GM23338 (cell line): ENCODE measurements around the gene RASGRP3. TPM values are rescaled to one million over a fixed set of nuclear protein-coding genes. Genes with fewer than 3 reads are reported as not detected.
A peak's percentile ranks its signal among the peaks of the same experiment; 100 is the strongest.

Experiments used
- ATAC-seq: fragments of 200-7000 bp; cut with Tn5 transposase; 3 replicates; pipeline ENCODE4 v1.9.1; 2020
- DNase-seq: peaks from one replicate; pipeline ENCODE4 v3.0.0-alpha.2; 2015; ENCODE audit warnings: low spot score
- H2AFZ ChIP-seq: fragments of 200-600 bp; sonication (generic); 2 replicates; pipeline ENCODE4 v1.8.0; 2016; ENCODE audit warnings: antibody characterized with exemption, mild to moderate bottlenecking, moderate library complexity
- H3F3A ChIP-seq: fragments of 200-600 bp; sonication (generic); replicated peaks from 2 replicates; pipeline ENCODE4 v1.8.0; 2017; ENCODE audit warnings: antibody characterized with exemption, mixed run types, low read depth
- H3K27ac ChIP-seq: fragments of 200-600 bp; sonication (generic); 2 replicates; pipeline ENCODE4 v1.6.1; 2016; ENCODE audit warnings: low read depth
- H3K27me3 ChIP-seq: fragments of 200-600 bp; sonication (generic); 2 replicates; pipeline ENCODE4 v1.8.0; 2016; ENCODE audit warnings: mild to moderate bottlenecking, mixed run types, moderate library complexity; ENCODE audit not compliant: insufficient read depth
- H3K36me3 ChIP-seq: fragments of 200-600 bp; sonication (generic); 2 replicates; pipeline ENCODE4 v1.8.0; 2016; ENCODE audit warnings: mild to moderate bottlenecking; ENCODE audit not compliant: insufficient read depth
- H3K4me1 ChIP-seq: fragments of 200-600 bp; sonication (generic); 2 replicates; pipeline ENCODE4 v1.8.0; 2016; ENCODE audit warnings: mild to moderate bottlenecking, moderate library complexity; ENCODE audit not compliant: insufficient read depth
- H3K4me2 ChIP-seq: fragments of 200-600 bp; sonication (generic); 2 replicates; pipeline ENCODE4 v1.7.1; 2017; ENCODE audit warnings: mixed run types
- H3K4me3 ChIP-seq: fragments of 200-600 bp; sonication (generic); 2 replicates; pipeline ENCODE4 v1.6.1; 2016; ENCODE audit warnings: mixed run types
- H3K79me2 ChIP-seq: fragments of 200-600 bp; sonication (generic); replicated peaks from 2 replicates; pipeline ENCODE4 v1.8.0; 2017; ENCODE audit warnings: mild to moderate bottlenecking; ENCODE audit not compliant: insufficient read depth
- H3K9me2 ChIP-seq: fragments of 200-600 bp; sonication (generic); 2 replicates; pipeline ENCODE4 v1.8.0; 2017; ENCODE audit not compliant: insufficient read depth
- H4K20me1 ChIP-seq: fragments of 200-600 bp; sonication (generic); replicated peaks from 2 replicates; pipeline ENCODE4 v1.8.0; 2017; ENCODE audit warnings: mild to moderate bottlenecking; ENCODE audit not compliant: insufficient read depth
- H3K27ac Mint-ChIP-seq: 2 replicates; pipeline ENCODE4 v1.8.0; 2020; ENCODE audit warnings: inconsistent platforms, mild to moderate bottlenecking, moderate library complexity, mixed read lengths
- H3K27me3 Mint-ChIP-seq: 3 replicates; pipeline ENCODE4 v1.8.0; 2022; ENCODE audit warnings: low read depth, mild to moderate bottlenecking, moderate library complexity, mixed read lengths, inconsistent platforms; ENCODE audit not compliant: insufficient read depth, poor library complexity
- H3K36me3 Mint-ChIP-seq: 3 replicates; pipeline ENCODE4 v1.8.0; 2021; ENCODE audit warnings: low read depth, mild to moderate bottlenecking, inconsistent platforms, moderate library complexity, mixed read lengths
- H3K4me1 Mint-ChIP-seq: 3 replicates; pipeline ENCODE4 v1.8.0; 2020; ENCODE audit warnings: mild to moderate bottlenecking, inconsistent platforms, mixed read lengths
- H3K4me3 Mint-ChIP-seq: 3 replicates; pipeline ENCODE4 v1.8.0; 2021; ENCODE audit warnings: moderate library complexity, mild to moderate bottlenecking, inconsistent platforms, mixed read lengths
- H3K9me3 Mint-ChIP-seq: 3 replicates; pipeline ENCODE4 v1.8.0; 2020; ENCODE audit warnings: moderate library complexity, mild to moderate bottlenecking, inconsistent platforms, mixed read lengths
- CREB1 ChIP-seq: fragments of 250-450 bp; sonication (Bioruptor Pico); IDR thresholded peaks from 2 replicates; pipeline ENCODE4 v1.5.0; 2020; ENCODE audit warnings: low read depth, mild to moderate bottlenecking, moderate library complexity
- CTCF ChIP-seq, 2 experiments: fragments of 200-600 bp in 1 of 2; sonication (generic) in 1 of 2; conservative IDR thresholded peaks; 2 replicates each; pipeline versions ENCODE4 v1.5.1 to v1.6.1; 2016 to 2017; ENCODE audit warnings: antibody characterized with exemption in 2 of 2, low read depth in 2 of 2, mild to moderate bottlenecking in 2 of 2, moderate library complexity in 1 of 2
- EZH2 ChIP-seq: fragments of 200-600 bp; sonication (generic); IDR thresholded peaks from one replicate; pipeline ENCODE4 v1.8.0; 2017; ENCODE audit warnings: antibody characterized with exemption, mild to moderate bottlenecking, low read depth; ENCODE audit not compliant: unreplicated experiment
- EZH2phosphoT487 ChIP-seq: fragments of 200-600 bp; sonication (generic); IDR thresholded peaks from one replicate; pipeline ENCODE4 v1.8.1; 2018; ENCODE audit warnings: antibody characterized with exemption; ENCODE audit not compliant: unreplicated experiment
- JUNB ChIP-seq: IDR thresholded peaks from one replicate; pipeline ENCODE4 v1.6.1; 2016; ENCODE audit warnings: antibody characterized with exemption; ENCODE audit not compliant: unreplicated experiment
- NANOG ChIP-seq: IDR thresholded peaks from 2 replicates; pipeline ENCODE4 v1.6.1; 2016; ENCODE audit warnings: antibody characterized with exemption, borderline replicate concordance
- POLR2AphosphoS5 ChIP-seq: IDR thresholded peaks from 2 replicates; pipeline ENCODE4 v1.6.1; 2016; ENCODE audit warnings: antibody characterized with exemption, low read depth
- STAT1 ChIP-seq: IDR thresholded peaks from one replicate; pipeline ENCODE4 v1.6.1; 2016; ENCODE audit warnings: antibody characterized with exemption; ENCODE audit not compliant: unreplicated experiment
- ZNF114 ChIP-seq: fragments of 250-450 bp; sonication (Bioruptor Pico); IDR thresholded peaks from 2 replicates; pipeline ENCODE4 v1.5.0; 2020; ENCODE audit warnings: mild to moderate bottlenecking, moderate library complexity
- ZNF331 ChIP-seq: fragments of 250-450 bp; sonication (Bioruptor Pico); IDR thresholded peaks from 2 replicates; pipeline ENCODE4 v1.5.0; 2020; ENCODE audit warnings: low read depth, mild to moderate bottlenecking, moderate library complexity
- ZNF462 ChIP-seq: fragments of 250-450 bp; sonication (Bioruptor Pico); IDR thresholded peaks from 2 replicates; pipeline ENCODE4 v1.5.0; 2020; ENCODE audit warnings: mild to moderate bottlenecking, moderate library complexity
- polyA plus RNA-seq: library from polyadenylated mRNA; unstranded; fragments of >200 nt; fragmentation: Nextera tagmentation; extraction: Ambion mirVana; gene quantifications from 2 replicates; pipeline ENCODE4 v1.2.1, GENCODE V29; 2016
- total RNA-seq: library from RNA; depleted of rRNA; stranded (reverse); fragments of >200 nt; shearing (Covaris generic); gene quantifications from 2 replicates; pipeline ENCODE4 v1.2.3, GENCODE V29; 2014
- TF ChIP-seq, protein P1 (sequence below): IDR thresholded peaks from 2 replicates; pipeline ENCODE4 v1.6.1; 2016; ENCODE audit warnings: antibody characterized with exemption
- TF ChIP-seq, protein P2 (sequence below): IDR thresholded peaks from one replicate; pipeline ENCODE4 v1.6.1; 2018; ENCODE audit warnings: antibody characterized with exemption; ENCODE audit not compliant: unreplicated experiment

RASGRP3 gene
- total and polyA plus RNA-seq, 2 experiments from 2014 or later, result 0.19 to 0.69 TPM

GRCh38 chr2:33605056-33605455, 128.6 kb downstream of the RASGRP3 start:
- Mint-ChIP-seq H3K9me3 (peaks cover 19% of the 10 kb centered on the region), H3K4me1 (peaks cover 61% of the 10 kb centered on the region), H3K36me3 (peaks cover 32% of the 10 kb centered on the region), H3K4me3 (no peak overlapping the region; the same call in 2 of the 3 replicates), H3K27me3 (peaks cover 4% of the 10 kb centered on the region), H3K27ac (peak overlapping the region; percentile 86)
- DNase-seq (peak; percentile 7), ATAC-seq (no peak)
- no peaks in the 10 kb centered on the region for H3K36me3 ChIP-seq
- H3K4me1 ChIP-seq, result peaks cover 58% of the 10 kb centered on the region
- H4K20me1 ChIP-seq, result no peaks in the 10 kb centered on the region
- peaks cover 51% of the 10 kb centered on the region for H3K79me2 ChIP-seq
- TF ChIP-seq ZNF462 (no peak), EZH2 (no peak), POLR2AphosphoS5 (no peak), STAT1 (no peak), CTCF (conservative IDR thresholded peaks at IDR 0.05; ENCODE audit: low read depth in 2 of 2) (no peak), JUNB (no peak), NANOG (no peak), ZNF331 (CRISPR knock-in tag) (no peak), ZNF114 (CRISPR knock-in tag) (no peak), CREB1 (no peak), EZH2phosphoT487 (no peak)
- TF ChIP-seq, protein P1, sequence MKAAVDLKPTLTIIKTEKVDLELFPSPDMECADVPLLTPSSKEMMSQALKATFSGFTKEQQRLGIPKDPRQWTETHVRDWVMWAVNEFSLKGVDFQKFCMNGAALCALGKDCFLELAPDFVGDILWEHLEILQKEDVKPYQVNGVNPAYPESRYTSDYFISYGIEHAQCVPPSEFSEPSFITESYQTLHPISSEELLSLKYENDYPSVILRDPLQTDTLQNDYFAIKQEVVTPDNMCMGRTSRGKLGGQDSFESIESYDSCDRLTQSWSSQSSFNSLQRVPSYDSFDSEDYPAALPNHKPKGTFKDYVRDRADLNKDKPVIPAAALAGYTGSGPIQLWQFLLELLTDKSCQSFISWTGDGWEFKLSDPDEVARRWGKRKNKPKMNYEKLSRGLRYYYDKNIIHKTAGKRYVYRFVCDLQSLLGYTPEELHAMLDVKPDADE, result no peak
- TF ChIP-seq, protein P2, sequence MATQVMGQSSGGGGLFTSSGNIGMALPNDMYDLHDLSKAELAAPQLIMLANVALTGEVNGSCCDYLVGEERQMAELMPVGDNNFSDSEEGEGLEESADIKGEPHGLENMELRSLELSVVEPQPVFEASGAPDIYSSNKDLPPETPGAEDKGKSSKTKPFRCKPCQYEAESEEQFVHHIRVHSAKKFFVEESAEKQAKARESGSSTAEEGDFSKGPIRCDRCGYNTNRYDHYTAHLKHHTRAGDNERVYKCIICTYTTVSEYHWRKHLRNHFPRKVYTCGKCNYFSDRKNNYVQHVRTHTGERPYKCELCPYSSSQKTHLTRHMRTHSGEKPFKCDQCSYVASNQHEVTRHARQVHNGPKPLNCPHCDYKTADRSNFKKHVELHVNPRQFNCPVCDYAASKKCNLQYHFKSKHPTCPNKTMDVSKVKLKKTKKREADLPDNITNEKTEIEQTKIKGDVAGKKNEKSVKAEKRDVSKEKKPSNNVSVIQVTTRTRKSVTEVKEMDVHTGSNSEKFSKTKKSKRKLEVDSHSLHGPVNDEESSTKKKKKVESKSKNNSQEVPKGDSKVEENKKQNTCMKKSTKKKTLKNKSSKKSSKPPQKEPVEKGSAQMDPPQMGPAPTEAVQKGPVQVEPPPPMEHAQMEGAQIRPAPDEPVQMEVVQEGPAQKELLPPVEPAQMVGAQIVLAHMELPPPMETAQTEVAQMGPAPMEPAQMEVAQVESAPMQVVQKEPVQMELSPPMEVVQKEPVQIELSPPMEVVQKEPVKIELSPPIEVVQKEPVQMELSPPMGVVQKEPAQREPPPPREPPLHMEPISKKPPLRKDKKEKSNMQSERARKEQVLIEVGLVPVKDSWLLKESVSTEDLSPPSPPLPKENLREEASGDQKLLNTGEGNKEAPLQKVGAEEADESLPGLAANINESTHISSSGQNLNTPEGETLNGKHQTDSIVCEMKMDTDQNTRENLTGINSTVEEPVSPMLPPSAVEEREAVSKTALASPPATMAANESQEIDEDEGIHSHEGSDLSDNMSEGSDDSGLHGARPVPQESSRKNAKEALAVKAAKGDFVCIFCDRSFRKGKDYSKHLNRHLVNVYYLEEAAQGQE, result no peak
- no peak overlapping the region for H2AFZ ChIP-seq
- H3K4me3 ChIP-seq, result no peak overlapping the region
- no peaks in the 10 kb centered on the region for H3K27me3 ChIP-seq
- peak overlapping the region; percentile 83 for H3K27ac ChIP-seq
- 0 out of 2 replicates have a peak overlapping the region, but pooled peaks have one; percentile 44 for H3K4me2 ChIP-seq
- H3K9me2 ChIP-seq, result peaks cover 6% of the 10 kb centered on the region; the same call in 1 of the 2 replicates
- H3F3A ChIP-seq, result no peaks in the 10 kb centered on the region; the same call in 1 of the 2 replicates
